WERI-Rb-1 (cell line): Measurements from ENCODE around the gene FBLN2.

Source experiments
- DNase-seq: peaks from one replicate; pipeline ENCODE4 v3.0.0-alpha.2; 2020
- H3K27ac ChIP-seq: fragments of 250-450 bp; sonication (Bioruptor Pico); 2 replicates; pipeline ENCODE4 v1.5.1; 2020; ENCODE audit warnings: mild to moderate bottlenecking, moderate library complexity
- H3K27me3 ChIP-seq: fragments of 250-450 bp; sonication (Bioruptor Pico); 2 replicates; pipeline ENCODE4 v1.5.1; 2021; ENCODE audit warnings: mild to moderate bottlenecking, low read depth, moderate library complexity; ENCODE audit not compliant: insufficient read depth, severe bottlenecking
- H3K36me3 ChIP-seq: fragments of 250-450 bp; sonication (Bioruptor Pico); 2 replicates; pipeline ENCODE4 v1.5.1; 2020; ENCODE audit warnings: mild to moderate bottlenecking, moderate library complexity
- H3K4me3 ChIP-seq: 2 replicates; pipeline ENCODE4 v1.5.1; 2011; ENCODE audit warnings: low read depth, mild to moderate bottlenecking, control low read depth, low read length
- H3K9me3 ChIP-seq: fragments of 250-450 bp; sonication (Bioruptor Pico); 2 replicates; pipeline ENCODE4 v1.5.1; 2021; ENCODE audit warnings: mild to moderate bottlenecking, moderate library complexity; ENCODE audit not compliant: severe bottlenecking
- TF ChIP-seq, protein P1 (sequence below): IDR thresholded peaks from 2 replicates; pipeline ENCODE4 v1.5.1; 2011; ENCODE audit warnings: low read depth, mild to moderate bottlenecking, control low read depth, inconsistent platforms, low read length

Gene FBLN2

DNA sequence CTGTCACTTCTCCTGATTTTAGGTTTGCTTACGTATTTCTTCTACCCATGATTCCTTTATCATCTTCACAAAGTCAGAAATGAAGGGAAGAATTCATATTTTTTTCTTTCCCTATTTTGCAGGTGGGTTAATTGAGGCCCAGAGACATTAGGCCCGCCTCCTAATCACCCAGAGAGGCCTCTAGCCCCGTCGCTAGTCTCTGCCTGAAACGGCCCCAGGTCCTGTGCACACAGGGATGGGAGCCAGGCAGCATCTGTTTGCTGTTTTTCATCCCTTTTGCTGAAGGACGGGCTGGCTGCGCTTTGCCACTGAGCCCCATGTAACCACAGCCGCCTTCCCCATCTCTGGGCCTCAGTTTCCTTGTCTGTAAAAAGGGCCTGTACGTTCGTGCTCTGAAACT is 135.9 kb downstream of the FBLN2 start:
- Histone ChIP-seq H3K27ac (no peak overlapping the region), H3K36me3 (no peaks in the 10 kb centered on the region), H3K27me3 (peaks cover 100% of the 10 kb centered on the region), H3K9me3 (no peaks in the 10 kb centered on the region), H3K4me3 (no peak overlapping the region)
- DNase-seq: no peak
- TF ChIP-seq, protein P1, sequence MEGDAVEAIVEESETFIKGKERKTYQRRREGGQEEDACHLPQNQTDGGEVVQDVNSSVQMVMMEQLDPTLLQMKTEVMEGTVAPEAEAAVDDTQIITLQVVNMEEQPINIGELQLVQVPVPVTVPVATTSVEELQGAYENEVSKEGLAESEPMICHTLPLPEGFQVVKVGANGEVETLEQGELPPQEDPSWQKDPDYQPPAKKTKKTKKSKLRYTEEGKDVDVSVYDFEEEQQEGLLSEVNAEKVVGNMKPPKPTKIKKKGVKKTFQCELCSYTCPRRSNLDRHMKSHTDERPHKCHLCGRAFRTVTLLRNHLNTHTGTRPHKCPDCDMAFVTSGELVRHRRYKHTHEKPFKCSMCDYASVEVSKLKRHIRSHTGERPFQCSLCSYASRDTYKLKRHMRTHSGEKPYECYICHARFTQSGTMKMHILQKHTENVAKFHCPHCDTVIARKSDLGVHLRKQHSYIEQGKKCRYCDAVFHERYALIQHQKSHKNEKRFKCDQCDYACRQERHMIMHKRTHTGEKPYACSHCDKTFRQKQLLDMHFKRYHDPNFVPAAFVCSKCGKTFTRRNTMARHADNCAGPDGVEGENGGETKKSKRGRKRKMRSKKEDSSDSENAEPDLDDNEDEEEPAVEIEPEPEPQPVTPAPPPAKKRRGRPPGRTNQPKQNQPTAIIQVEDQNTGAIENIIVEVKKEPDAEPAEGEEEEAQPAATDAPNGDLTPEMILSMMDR: no peak

DNA sequence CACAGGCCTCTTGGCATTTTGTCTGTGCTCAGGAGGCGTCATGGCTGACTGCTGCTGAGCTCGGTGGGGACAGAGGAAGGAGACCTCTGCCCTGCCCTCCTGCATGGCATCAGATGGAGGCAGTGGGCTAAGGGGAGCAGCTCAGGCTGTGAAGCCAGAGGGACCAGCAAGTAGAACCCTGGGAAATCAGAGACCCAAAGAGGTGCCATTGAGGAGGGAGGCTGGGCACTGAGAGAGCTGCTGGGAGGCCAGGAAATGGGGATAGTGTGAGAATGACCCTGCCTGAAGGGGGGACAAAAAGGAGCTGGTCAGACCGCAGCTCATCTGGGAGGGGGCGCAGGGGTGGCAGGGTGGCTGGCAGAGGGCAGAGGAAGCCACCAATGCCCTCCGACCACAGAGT is 136.8 kb downstream of the FBLN2 start:
- Histone ChIP-seq H3K9me3 (no peaks in the 10 kb centered on the region), H3K4me3 (no peak overlapping the region), H3K27me3 (peaks cover 100% of the 10 kb centered on the region), H3K27ac (no peak overlapping the region), H3K36me3 (no peaks in the 10 kb centered on the region)
- no peak for DNase-seq
- TF ChIP-seq, protein P1: no peak

DNA sequence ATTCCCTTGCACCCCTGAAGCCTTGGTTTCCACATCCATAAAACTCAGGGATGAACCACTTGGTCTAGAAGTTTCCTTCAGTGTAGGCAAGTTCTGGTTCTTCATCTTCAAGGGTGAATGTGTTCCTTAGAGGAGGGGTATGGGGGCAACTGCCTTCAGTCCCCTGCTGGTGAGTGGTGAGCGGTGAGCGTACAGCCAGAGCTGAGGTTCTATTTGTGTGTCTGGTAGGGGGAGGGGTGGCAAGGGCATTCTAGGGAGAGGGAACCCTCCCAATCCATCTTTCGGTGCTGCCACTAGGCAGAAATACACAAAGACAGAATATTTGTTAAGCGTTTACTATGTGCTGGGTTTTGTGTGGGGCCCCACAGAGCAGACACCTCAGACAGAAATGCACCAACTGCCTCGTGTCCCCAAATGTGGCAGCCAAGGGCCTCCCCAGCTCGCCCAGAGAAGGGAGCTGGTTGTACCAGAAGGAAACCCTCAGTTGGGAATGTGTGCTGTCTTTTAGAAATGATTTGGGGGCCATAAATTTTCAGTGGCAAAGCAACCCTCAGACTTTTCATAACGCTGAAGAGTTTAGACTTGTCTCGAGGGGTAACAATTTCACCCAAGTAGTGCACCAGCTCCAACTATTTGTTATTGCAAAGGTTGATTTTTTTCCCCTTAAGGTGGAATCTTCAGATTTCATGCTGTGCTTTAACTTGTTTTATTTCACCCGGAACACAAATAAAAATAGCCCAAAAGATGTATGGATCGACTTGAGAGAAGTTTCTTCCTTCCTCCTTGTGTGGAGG is 137.6 kb downstream of the FBLN2 start:
- Histone ChIP-seq H3K27me3 (peaks cover 100% of the 10 kb centered on the region), H3K36me3 (no peaks in the 10 kb centered on the region), H3K27ac (no peak overlapping the region), H3K4me3 (no peak overlapping the region), H3K9me3 (no peaks in the 10 kb centered on the region)
- no peak for DNase-seq
- TF ChIP-seq, protein P1: no peak

DNA sequence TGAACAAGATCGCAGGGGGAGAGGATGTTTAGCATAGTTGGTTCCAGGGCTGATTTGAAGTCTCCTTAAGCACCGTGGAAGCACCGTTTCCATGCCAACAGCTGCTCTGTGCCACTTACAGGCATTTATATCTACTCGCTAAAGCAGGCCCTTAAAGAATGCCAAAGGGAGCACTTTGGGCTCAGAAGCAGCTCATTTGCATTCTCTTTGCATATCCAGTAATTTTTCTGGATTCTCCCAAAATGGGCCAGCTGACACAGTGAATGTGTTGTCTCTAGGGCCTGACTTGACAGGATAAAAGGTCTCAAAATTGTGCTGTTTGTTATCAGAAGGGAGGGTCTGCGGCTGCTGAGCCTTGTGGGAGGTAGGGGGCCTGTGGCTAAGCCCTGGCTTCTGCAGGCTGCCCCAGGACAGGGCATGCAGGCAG is 138.6 kb downstream of the FBLN2 start:
- Histone ChIP-seq H3K27ac (no peak overlapping the region), H3K27me3 (peaks cover 100% of the 10 kb centered on the region), H3K4me3 (no peak overlapping the region), H3K9me3 (no peaks in the 10 kb centered on the region), H3K36me3 (no peaks in the 10 kb centered on the region)
- TF ChIP-seq, protein P1: no peak
- no peak for DNase-seq
